NCI-H526 (cell line): Measurements from ENCODE around the gene PHF23.

Source experiments
- DNase-seq, 2 experiments: peaks; one replicate each; lab custom pipeline; 2025; lab: John Stamatoyannopoulos, UW

Gene PHF23

DNA sequence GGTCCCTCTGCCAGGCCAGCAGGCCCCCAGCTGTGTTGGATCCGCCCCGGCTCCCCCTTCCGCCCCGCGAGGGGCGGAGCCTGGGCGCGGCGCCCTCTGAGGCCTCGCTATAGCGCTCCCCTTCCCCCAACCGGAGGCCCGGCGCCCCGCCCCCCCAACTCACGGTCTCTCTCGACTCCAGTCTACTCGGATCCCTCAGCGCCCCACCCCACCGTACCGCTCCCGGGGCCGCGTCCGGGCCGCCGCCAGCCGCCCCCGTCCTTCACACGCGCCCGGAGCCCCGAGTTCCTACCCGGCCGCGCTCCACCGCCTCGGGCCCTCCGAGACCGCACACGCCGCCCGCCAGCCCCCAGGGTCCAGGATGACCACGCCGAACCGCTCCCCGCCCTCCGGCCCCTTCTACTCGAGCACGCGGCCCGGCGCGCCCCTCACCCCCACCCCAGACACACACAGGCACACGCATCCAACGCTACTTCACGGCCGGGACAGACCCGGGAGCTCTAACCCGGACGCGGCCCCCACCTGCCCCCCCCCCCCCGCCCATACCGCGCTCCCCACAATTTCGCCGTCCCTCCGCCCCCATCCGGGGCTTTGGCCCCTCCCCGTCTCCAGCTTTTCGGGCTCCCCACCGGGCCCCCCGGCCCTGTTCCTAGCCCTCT lies 1.4 kb downstream of the PHF23 start:
- peak in 1 of 2 experiments; percentile 61 for DNase-seq

DNA sequence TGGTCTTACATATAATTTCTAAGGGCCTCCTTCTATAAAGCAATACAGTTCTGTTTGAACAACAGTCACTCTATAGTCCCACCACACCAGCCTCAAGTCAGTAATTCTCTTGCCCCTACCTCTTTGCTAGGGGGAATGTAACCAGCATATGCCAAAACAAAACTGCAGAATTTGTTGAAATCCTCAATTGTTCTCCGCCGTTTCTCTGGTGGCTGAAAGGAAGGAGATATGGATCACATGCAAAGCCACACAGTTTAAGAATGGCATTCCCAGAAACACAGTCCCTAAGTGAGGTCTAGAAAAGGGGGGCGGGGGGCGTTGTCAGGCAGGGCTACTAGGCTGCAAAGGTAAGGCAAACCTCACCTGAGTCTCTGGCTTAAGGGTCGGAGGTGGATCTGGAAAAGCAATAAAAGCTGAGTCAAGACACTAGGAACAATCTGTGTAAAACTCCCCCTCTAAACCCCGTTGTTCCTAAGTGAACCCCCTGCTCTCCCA lies 1.9 kb downstream of the PHF23 start:
- no peak for DNase-seq

DNA sequence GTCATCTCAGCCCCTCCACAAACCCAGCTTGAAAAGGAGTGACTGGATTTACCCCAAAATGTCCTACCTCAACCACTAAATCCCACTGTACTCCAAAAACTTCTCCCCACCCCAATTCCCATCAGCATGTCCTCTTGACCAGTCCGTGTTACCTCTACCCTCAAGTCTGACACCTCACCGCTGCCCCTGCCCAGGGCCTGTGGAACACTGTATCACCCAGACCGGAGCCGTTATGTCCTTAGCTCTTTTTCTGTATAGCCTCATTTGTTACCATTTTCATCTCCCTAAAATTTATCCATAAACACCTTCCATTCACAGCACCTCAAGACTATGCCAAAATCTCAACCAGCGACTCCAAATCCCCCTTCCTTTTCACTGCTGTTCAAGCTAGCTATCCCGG lies 2.4 kb downstream of the PHF23 start:
- no peak for DNase-seq

DNA sequence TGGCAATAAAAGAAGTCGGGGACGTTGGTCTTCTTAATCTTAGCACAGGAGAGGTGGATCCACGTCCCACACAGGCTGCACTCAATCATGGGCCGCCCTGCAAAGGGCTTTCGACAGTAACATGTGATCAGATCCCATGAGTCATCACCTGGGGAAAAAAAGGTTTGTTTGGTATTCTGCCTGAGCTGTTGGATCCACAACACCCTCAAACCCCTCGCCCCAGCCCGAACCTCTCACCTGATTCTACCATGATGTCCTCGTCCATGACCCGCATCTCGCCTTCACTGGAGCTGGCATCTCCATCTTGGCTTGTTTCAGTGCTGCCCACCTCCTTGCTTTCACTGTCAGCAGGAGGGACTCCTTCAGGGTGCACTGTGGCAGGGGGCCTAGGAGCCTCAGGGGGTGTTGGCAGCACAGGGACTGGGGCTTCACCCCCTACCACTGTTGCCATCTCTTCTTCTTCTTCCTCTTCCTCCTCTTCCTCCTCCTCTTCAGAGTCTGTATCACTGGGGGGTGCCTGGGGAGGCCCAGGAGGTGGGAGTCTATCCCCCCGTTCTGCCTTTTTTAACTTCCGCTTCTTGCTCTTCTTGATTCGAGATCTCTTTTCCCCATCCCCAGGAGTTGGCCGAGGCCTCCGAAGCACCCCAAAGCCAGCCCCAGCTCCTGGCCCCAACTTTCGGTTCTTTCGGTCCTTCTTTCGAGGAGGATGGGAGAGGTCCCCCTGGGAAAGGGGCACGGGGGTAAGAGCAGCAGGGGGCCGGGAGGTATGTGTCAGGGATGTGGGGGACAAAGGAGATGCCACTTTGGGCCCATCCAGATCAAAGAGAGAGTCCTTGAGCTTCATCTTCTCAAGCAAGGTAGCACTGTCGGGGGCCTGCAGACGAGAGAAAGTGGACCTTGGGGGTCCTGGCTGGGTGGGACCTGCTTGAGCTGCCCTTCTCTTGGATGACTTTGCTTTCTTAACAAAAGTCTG lies 3.3 kb downstream of the PHF23 start:
- DNase-seq: no peak

DNA sequence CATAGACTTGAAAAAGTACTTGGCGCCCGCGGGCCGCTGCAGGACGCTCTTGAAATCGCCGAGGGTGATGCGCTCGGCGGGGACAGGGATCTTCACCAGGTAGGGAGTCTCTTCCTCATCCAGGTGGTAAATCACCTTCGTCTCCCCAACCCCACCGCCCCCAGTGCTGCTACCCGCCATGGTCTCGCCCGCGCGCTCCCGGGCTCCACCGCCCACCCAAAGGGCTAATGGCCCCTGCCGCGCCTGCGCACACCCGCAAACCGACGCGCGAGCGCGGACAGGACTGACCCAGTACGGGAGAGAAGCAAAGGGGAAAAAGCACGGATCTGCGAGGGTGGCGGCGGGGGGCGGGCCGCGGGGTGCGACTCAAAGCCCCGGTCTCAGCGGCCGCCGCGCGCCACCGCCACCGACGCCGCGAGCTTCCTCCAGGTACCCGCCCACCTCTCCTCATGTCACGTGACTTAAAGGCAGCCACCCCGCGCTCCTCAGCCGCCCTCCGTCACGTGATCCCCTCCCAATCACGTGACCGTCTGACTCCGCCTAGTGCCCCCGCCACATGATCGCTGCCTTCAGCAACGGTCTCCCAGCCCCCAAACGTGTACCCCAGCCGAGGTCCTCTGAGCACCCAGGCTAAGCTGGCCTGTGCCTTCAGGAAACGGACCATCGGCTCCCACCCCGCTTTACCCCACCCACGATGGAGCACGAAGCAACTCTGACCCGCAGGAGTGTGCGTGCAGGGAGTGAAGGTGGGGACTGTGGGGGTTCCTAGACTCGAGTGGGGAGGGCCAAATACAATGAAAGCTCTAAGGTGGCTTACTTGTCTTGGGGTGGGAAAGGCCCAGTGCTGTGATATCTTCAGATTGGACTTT lies 4.9 kb downstream of the PHF23 start, which contains the start of gene DVL2:
Gene DVL2, minus strand, starts transcription at position 435 of the 869 bp plus-strand sequence. Its CDS starts 255 bp downstream, at position 180.
- peak; percentile 67 to 91 for DNase-seq

DNA sequence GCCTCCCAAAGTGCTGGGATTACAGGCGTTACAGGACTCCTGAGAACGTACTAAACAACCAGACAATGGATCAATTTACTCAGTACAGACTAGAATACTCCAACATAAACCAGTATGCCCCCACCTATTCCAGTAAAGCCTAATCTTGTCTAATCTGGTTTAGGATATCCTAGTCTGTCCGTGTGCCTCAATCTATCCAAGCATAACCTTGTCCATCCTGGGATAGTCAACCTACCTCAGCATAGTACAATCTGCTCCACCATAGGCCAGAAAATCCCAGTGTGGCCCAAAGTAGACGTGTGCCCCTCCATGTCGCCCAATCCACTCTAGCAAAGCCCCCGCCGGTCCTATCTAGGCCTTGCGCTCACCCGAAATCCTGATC lies 5.6 kb downstream of the PHF23 start:
- DNase-seq: no peak

DNA sequence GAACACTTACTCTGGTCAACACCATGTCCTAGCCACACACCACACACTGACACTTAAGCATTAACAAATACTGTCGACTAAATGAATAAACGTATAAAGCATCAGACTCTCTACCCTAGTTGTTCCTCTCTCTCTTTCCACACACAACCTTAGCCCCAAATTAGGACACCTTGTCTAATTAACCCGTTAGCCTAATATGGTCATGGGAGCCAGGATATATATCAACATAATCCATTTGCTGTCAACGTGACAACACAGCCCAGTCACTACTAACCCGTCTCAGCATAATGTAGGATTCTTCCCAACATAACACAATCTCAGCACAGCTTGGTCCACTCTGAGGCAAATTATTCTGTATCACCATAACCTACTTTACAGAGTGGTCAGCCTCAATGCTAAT lies 7.1 kb downstream of the PHF23 start:
- DNase-seq: no peak

DNA sequence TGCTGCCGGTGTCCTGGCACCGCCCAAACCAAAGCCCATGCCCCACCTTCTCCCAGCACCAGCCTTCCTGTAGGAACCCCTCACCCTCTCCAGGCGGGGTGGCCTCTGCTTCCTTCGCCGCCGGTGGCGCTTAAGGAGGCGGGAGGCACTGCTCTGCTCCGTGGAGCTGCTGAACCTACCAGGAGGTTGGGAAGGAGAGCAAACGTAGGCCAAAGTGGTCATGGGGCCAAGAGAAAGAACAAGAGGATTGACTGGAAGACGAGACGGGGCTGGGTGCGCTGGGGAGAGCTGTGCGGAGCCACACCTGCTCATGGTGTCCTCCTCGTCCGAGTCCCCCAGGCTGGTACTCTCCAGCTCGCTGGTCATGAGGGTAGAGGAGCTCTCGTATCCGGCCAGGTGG lies 9.8 kb downstream of the PHF23 start:
- no peak for DNase-seq

DNA sequence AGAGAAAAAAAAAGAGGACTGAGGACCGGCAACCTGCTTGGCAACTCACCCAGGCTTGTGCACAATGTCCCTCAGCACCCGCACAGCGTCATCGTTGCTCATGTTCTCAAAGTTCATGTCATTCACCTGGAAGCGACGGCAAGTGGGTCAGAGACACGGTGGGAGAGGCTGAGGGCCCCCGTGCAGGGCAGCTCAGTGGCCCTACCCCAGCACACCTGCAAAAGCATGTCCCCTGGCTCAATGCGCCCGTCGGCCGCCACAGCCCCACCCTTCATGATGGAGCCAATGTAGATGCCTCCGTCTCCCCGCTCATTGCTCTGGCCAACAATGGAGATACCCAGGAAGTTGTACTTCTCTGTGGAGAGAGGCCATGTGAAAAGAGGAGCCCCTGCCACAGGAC lies 10.3 kb downstream of the PHF23 start:
- DNase-seq: no peak

DNA sequence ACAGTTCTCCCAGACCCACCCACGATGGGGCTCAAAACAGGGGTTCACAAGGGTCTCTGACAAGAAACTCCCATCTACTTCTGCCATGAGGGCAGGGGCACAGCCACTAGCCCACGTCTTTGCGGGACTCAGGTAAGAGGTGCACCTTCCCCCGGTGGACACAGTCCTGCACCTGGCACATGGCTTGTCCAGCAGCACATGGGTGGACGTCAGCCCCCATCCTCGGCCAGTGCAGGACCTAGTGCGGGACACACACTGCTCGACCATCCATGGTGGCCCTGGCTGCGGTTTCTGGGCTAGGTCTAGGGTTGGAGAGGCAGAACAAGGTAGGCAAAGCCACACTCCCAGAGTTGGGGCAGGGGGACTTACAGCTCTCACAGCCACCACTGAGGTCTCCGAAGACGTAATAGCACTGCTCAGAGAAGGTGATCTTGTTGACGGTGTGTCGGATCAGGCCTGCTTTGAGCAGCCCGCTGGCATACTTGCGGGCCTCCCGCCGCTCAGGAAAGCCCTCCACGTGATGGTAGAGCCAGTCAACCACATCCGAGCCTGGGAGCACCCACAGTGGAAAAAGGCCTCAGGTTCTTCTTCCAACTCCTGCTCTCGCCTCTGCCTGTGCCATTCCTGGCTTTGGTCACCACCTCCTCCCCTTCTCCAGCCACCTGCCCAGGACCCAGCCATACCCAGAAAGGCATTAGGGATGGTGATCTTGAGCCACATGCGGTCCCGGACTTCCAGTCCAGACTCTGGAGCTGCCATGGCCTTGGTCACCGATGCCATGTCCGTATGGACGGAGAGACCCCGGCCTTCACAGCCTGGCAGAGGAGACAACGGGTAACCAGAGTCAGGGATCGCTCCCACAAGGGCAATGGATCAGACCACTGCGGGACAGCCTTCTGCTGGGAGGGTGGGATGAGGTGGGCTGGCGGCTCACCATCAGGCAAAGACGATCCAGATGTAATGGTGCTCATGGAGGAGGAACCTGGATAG lies 12.2 kb downstream of the PHF23 start:
- DNase-seq: no peak

DNA sequence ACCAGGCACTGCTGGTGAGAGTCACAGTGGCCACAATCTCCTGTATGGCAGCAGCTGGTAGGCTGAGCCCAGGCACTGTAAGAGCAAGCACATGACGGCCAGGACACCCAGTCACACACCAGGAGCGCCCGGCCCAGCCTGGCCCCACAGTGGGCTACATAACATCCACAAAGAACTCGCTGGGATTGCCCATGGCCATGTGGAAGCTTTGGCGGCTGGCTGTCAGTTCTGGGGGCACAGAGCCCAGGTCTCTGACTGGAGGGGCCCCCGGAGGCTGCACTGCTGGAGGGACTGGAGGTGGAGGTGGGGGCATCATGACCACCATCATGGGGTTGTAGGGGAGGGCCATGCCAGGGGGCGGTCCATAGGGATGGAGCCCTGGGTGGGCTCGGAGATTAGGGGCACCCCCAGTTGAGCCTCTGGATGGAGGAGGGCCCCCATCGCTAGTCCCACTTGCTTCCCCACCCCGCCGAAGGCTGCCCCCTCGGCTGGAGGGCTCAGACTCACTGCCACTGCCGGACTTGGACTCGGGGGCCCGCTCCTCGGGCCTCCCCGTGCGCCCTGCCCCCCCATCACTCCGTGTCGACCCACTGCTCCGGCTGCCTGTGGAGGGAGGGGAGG lies 13.4 kb downstream of the PHF23 start:
- no peak for DNase-seq

DNA sequence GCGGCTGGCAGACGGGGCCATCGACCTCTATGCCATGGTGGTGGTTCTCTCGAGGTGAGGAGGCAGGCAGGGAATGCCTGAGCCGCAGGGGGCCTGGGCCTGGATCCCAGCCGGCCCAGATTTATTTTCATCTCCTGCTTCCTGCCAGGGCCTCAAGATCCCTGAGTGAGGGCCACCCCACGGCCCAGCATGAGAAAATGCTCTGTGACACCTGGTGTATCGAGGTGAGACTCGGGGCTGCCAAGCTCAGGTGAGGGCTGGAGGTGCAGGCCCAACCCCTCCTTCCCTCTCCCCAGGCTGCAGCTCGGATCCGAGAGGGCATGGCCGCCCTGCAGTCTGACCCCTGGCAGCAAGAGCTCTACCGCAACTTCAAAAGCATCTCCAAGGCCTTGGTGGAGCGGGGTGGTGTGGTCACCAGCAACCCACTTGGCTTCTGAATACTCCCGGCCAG lies 14.6 kb downstream of the PHF23 start:
- DNase-seq: no peak

DNA sequence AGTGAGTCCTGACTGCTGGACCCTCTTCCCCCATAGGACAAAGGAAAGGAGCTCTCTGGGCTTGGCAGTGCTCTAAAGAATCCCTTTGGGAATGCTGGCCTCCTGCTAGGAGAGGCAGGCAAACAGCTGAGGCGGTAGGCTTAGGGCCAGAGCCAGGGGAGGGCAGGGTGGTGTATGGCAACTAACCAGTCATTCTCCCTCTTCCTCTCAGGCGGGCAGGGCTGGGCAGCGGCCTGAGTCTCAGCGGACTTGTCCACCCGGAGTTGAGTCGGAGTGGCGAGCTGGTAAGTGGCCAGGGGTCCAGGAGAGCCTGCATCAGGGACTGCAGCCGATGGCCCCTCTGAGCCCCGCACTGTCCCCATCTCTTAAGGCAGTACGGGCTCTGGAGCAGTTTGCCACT lies 15.1 kb downstream of the PHF23 start:
- no peak for DNase-seq

DNA sequence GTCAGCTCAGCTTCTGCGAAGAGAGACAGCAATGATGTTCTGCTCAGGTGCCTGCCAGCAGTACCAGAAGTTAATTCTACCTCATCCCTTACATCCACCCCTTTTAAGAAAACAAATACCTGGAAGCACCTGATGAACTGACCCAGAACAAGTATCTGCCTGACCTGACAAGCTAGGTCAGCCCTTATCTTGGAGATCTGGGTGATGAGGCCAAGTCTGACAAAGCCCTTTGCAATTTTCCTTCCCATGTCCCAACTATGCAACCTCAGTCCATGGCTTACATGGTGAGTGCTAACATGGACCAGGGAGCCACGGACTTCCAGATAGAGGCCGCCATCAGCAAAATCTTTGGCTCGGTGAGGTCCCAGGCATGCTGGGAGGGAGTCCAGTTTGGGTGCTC lies 15.9 kb downstream of the PHF23 start:
- no peak for DNase-seq

DNA sequence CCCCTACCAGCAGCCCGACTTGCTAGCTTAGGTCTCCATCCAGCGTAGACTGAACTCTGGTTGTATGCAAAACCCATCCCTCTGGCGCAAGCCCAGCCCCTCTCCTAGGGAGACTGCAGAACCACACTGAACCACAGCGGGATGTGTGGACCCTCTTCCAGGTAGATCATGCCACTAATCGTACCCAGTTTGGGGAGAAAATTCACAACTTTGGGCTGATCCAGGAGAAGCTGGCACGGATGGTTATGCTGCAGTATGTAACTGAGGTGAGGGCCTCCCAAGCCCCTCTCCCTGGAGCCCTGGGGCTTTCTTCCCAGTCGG lies 16.3 kb downstream of the PHF23 start:
- DNase-seq: peak in 1 of 2 experiments; percentile 22

DNA sequence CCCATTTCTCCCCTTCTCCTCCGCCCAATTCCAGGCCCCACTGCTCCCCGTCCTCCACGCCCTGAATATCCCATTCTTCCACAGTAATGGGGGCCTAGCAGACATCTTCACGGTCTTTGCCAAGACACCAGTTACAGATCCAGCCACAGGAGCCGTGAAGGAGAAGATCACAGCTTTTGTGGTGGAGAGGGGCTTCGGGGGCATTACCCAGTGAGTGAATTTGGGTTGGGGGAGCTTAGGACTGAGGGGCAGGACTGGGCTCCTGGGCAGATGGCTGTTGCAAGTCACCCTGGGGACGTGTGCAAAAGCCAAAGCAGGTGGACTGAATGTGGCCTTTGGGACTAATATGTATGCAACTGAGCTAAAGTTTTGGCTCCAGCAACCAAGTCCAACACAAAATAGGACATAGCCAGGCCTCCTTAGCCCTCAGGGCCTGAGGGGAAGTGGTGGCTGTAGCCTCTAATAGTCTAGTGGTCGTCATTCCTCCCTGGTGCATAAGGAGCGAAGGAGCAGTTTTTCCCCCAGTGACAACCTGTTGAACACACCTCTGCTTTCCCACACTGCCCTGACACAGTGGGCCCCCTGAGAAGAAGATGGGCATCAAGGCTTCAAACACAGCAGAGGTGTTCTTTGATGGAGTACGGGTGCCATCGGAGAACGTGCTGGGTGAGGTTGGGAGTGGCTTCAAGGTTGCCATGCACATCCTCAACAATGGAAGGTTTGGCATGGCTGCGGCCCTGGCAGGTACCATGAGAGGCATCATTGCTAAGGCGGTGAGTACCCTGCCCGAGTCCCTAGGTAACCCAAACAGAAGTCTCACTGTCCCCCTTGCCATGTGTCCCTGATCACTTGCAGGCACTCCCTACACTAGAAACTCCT lies 16.9 kb downstream of the PHF23 start:
- no peak for DNase-seq

DNA sequence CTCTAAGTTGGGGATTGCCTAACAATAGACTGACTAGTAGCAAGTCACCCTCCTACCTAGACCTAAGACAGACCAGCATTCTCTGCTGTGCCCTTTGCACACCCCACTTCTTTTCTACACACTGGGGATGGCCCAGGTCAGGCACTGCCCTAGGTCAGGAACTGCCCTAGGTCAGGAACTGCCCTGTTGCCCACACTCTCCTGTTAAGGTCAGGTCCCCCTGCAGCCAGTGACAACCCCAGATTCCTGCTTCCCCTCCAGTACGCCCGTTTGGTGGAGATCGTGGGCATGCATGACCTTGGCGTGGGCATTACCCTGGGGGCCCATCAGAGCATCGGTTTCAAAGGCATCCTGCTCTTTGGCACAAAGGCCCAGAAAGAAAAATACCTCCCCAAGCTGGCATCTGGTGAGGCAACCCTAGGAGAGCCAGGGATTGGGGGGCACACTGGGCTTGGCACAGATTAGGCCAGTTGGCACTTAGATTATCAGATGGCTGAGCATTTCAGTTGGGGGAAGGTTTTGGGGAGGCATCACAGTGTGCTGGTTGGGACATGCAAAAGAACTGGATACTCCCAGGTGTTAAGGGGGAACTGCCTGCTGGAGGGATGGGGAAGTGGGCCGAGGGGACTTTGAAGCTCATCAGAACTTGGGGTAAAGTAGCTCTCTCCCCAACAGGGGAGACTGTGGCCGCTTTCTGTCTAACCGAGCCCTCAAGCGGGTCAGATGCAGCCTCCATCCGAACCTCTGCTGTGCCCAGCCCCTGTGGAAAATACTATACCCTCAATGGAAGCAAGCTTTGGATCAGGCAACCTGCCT lies 17.8 kb downstream of the PHF23 start:
- no peak for DNase-seq

DNA sequence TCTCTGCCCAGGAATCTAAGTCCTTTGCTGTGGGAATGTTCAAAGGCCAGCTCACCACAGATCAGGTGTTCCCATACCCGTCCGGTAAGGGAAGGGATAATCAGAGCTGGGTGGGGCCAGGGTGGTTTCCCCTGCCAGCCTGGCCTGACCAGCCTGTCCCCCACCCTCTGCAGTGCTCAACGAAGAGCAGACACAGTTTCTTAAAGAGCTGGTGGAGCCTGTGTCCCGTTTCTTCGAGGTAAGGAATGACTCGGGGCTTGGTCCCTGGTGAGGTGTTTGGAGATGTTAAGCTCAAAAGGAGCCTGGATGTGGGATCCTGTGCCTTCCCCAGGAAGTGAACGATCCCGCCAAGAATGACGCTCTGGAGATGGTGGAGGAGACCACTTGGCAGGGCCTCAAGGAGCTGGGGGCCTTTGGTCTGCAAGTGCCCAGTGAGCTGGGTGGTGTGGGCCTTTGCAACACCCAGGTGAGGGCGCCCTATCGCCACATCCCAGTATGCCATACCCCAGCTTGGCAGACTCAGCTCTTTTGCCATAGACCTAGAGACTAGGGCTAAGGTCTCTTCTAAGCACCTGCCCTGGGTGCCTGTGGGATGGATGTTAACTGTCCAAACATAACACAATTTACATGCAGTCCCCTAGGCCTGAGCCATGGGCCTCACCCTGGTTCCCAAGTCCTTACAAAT lies 18.5 kb downstream of the PHF23 start:
- DNase-seq: peak in 1 of 2 experiments; percentile 72
